ENCODE data around the gene ARHGAP35.

ARHGAP35 gene

DNA sequence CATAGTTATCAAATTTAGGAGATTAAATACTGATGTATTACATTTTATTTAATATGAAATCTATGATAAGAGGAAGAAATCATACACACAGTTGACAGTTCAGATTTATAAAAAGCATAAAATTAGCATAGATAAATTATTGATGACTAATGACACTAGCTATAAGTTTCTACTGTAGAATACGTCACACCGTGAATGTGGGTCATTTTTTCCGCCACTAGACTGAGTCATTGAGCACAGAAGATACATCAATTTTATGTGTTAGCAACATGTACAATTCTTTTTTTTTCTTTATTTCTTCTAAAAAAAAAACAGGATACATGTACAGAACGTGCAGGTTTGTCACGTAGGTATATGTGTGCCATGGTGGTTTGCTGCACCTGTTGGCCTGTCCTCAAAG, 32.3 kb upstream of the ARHGAP35 start:
- no peak for TF ChIP-seq TEAD4 (IDR thresholded peaks at IDR 0.05)
- TF ChIP-seq FOXM1 (IDR thresholded peaks at IDR 0.05; ENCODE audit: borderline replicate concordance, low read depth), result no peak
- TF ChIP-seq EP300 (IDR thresholded peaks at IDR 0.05; ENCODE audit: borderline replicate concordance), result no peak
- no peak for TF ChIP-seq REST (IDR thresholded peaks at IDR 0.05; ENCODE audit: low read depth)
- no peak for TF ChIP-seq CEBPB (IDR thresholded peaks at IDR 0.05)

DNA sequence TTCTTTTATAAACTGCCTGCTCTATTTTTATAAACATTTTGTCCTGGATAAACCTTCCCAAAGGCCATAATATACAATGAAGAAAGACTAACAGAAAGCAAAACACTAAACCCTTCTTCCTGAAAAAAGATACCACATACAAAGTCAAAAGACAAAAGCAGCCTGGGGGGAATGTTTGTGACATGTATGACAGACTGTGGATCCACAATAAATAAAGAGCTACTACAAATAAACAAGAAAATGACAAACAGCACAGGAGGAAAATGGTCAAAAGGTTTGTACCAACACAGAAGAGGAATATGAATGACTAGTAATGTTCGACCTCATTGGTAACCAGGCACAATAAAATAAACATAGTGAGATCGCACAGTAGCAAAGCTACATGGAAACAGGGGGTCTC, 29.9 kb upstream of the ARHGAP35 start:
- TF ChIP-seq NFIC (IDR thresholded peaks at IDR 0.05) (no peak), FOXM1 (IDR thresholded peaks at IDR 0.05; ENCODE audit: borderline replicate concordance, low read depth) (no peak), RAD21 (IDR thresholded peaks at IDR 0.05; ENCODE audit: low read depth) (no peak), CREB1 (IDR thresholded peaks at IDR 0.05; ENCODE audit: low read depth) (no peak), TCF12 (IDR thresholded peaks at IDR 0.05; ENCODE audit: low read depth) (no peak), TEAD4 (IDR thresholded peaks at IDR 0.05) (no peak), CEBPB (IDR thresholded peaks at IDR 0.05) (no peak), REST (IDR thresholded peaks at IDR 0.05; ENCODE audit: low read depth) (no peak)

DNA sequence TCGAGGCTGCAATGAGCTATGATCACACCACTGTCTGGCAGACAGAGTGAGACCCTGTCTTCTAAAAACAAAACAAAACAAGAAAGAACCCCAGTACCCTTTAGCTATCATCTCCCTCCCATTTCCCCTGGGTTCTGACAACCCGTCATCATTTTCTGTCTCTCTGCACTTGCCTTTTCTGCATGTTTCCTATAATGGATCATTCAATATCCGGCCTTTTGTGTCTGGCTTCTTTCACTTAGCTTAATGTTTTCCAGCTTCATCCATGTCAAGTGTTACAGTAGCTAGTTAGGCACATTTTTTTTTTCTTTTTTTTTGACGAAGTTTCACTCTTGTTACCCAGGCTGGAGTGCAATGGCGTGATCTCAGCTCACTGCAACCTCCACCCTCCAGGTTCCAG, 26.7 kb upstream of the ARHGAP35 start:
- TF ChIP-seq NFIC (IDR thresholded peaks at IDR 0.05), result no peak
- TF ChIP-seq TAF1 (IDR thresholded peaks at IDR 0.05; ENCODE audit: low read depth), result no peak
- no peak for TF ChIP-seq TEAD4 (IDR thresholded peaks at IDR 0.05)
- no peak for TF ChIP-seq MAX (IDR thresholded peaks at IDR 0.05)
- no peak for TF ChIP-seq EP300 (IDR thresholded peaks at IDR 0.05; ENCODE audit: borderline replicate concordance)
- TF ChIP-seq REST (IDR thresholded peaks at IDR 0.05; ENCODE audit: low read depth), result no peak
- no peak for TF ChIP-seq FOXM1 (IDR thresholded peaks at IDR 0.05; ENCODE audit: borderline replicate concordance, low read depth)
- no peak for TF ChIP-seq YY1 (IDR thresholded peaks at IDR 0.05; ENCODE audit: low read depth)
- TF ChIP-seq EGR1 (IDR thresholded peaks at IDR 0.05), result no peak
- TF ChIP-seq TCF12 (IDR thresholded peaks at IDR 0.05; ENCODE audit: low read depth), result no peak
- no peak for TF ChIP-seq CEBPB (IDR thresholded peaks at IDR 0.05)

DNA sequence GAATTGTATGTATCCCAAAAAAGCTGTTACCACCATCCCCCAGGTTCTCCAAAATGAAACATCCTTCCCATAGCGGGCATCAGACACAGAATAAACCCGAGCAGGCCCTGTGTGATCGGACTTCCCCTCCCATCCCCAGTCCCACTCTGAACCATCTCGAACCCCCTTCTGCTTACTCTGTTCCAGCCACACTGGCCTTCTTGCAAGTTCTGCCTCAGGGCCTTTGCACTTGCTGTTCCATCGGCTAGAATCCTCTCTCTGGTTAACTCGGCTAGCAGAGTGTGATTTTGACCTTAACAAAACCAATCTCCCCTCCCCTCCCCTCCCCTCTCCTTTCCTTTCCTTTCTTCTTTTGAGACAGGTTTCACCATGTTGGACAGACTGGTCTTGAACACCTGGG, 25.8 kb upstream of the ARHGAP35 start:
- TF ChIP-seq EP300 (IDR thresholded peaks at IDR 0.05; ENCODE audit: borderline replicate concordance), result no peak
- TF ChIP-seq, protein P1, sequence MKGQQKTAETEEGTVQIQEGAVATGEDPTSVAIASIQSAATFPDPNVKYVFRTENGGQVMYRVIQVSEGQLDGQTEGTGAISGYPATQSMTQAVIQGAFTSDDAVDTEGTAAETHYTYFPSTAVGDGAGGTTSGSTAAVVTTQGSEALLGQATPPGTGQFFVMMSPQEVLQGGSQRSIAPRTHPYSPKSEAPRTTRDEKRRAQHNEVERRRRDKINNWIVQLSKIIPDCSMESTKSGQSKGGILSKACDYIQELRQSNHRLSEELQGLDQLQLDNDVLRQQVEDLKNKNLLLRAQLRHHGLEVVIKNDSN (IDR thresholded peaks at IDR 0.05), result no peak
- TF ChIP-seq MAX (IDR thresholded peaks at IDR 0.05), result no peak
- no peak for TF ChIP-seq TAF1 (IDR thresholded peaks at IDR 0.05; ENCODE audit: low read depth)
- no peak for TF ChIP-seq REST (IDR thresholded peaks at IDR 0.05; ENCODE audit: low read depth)
- TF ChIP-seq YY1 (IDR thresholded peaks at IDR 0.05; ENCODE audit: low read depth), result no peak
- TF ChIP-seq TCF12 (IDR thresholded peaks at IDR 0.05; ENCODE audit: low read depth), result no peak
- no peak for TF ChIP-seq CEBPB (IDR thresholded peaks at IDR 0.05)
- no peak for TF ChIP-seq NFIC (IDR thresholded peaks at IDR 0.05)
- no peak for TF ChIP-seq FOXM1 (IDR thresholded peaks at IDR 0.05; ENCODE audit: borderline replicate concordance, low read depth)
- no peak for TF ChIP-seq EGR1 (IDR thresholded peaks at IDR 0.05)
- TF ChIP-seq ZBTB7A (IDR thresholded peaks at IDR 0.05; ENCODE audit: low read depth), result no peak
- no peak for TF ChIP-seq CREB1 (IDR thresholded peaks at IDR 0.05; ENCODE audit: low read depth)
- TF ChIP-seq TEAD4 (IDR thresholded peaks at IDR 0.05), result no peak

Data from Ishikawa (cell line).